ENCODE data around the gene NOS1AP. TPM values are rescaled to one million over a fixed set of nuclear protein-coding genes. Genes with fewer than 3 reads are reported as not detected.
A peak's percentile ranks its signal among the peaks of the same experiment; 100 is the strongest.

The NOS1AP gene
- polyA plus RNA-seq, 3 donors = 8.9 to 10.2 (median 9.0) TPM

GRCh38 chr1:162135271-162135775, 65.8 kb downstream of the NOS1AP start:
- DNase-seq (ENCODE audit: low read depth in 3 of 3, low spot score in 2 of 3) = no peak

- no peak for DNase-seq (ENCODE audit: low read depth in 3 of 3, low spot score in 2 of 3)
Observed at GRCh38 chr1:162136760-162137159, 67.3 kb downstream of the NOS1AP start.

GRCh38 chr1:162137179-162137960, 67.9 kb downstream of the NOS1AP start:
- no peak for DNase-seq (ENCODE audit: low read depth in 3 of 3, low spot score in 2 of 3)

- no peak for DNase-seq (ENCODE audit: low read depth in 3 of 3, low spot score in 2 of 3)
Observed at GRCh38 chr1:162138112-162138511, 68.6 kb downstream of the NOS1AP start.

- DNase-seq (ENCODE audit: low read depth in 3 of 3, low spot score in 2 of 3) = no peak
Observed at GRCh38 chr1:162138599-162139181, 69.2 kb downstream of the NOS1AP start.

GRCh38 chr1:162139211-162139610, 69.7 kb downstream of the NOS1AP start:
- DNase-seq (ENCODE audit: low read depth in 3 of 3, low spot score in 2 of 3) = no peak

- DNase-seq (ENCODE audit: low read depth in 3 of 3, low spot score in 2 of 3) = no peak
Observed at GRCh38 chr1:162141281-162142054, 72.0 kb downstream of the NOS1AP start.

- no peak for DNase-seq (ENCODE audit: low read depth in 3 of 3, low spot score in 2 of 3)
Observed at GRCh38 chr1:162142968-162143367, 73.5 kb downstream of the NOS1AP start.

- DNase-seq (ENCODE audit: low read depth in 3 of 3, low spot score in 2 of 3) = no peak
Observed at GRCh38 chr1:162144268-162144667, 74.8 kb downstream of the NOS1AP start.

GRCh38 chr1:162144853-162145252, 75.4 kb downstream of the NOS1AP start:
- DNase-seq (ENCODE audit: low read depth in 3 of 3, low spot score in 2 of 3) = no peak

GRCh38 chr1:162145280-162145965, 75.9 kb downstream of the NOS1AP start:
- peak in 2 of 3 donors; percentile 33 to 50 for DNase-seq (ENCODE audit: low read depth in 3 of 3, low spot score in 2 of 3)

GRCh38 chr1:162145966-162146696, 76.6 kb downstream of the NOS1AP start:
- no peak for DNase-seq (ENCODE audit: low read depth in 3 of 3, low spot score in 2 of 3)

GRCh38 chr1:162147760-162148159, 78.3 kb downstream of the NOS1AP start:
- DNase-seq (ENCODE audit: low read depth in 3 of 3, low spot score in 2 of 3) = no peak

- no peak for DNase-seq (ENCODE audit: low read depth in 3 of 3, low spot score in 2 of 3)
Observed at GRCh38 chr1:162150112-162150511, 80.6 kb downstream of the NOS1AP start.

GRCh38 chr1:162151900-162152829, 82.7 kb downstream of the NOS1AP start:
- DNase-seq (ENCODE audit: low read depth in 3 of 3, low spot score in 2 of 3) = no peak

- DNase-seq (ENCODE audit: low read depth in 3 of 3, low spot score in 2 of 3) = no peak
Observed at GRCh38 chr1:162153374-162153773, 83.9 kb downstream of the NOS1AP start.

- DNase-seq (ENCODE audit: low read depth in 3 of 3, low spot score in 2 of 3) = no peak
Observed at GRCh38 chr1:162157469-162157868, 88.0 kb downstream of the NOS1AP start.

- no peak for DNase-seq (ENCODE audit: low read depth in 3 of 3, low spot score in 2 of 3)
Observed at GRCh38 chr1:162158624-162159271, 89.3 kb downstream of the NOS1AP start.

- DNase-seq (ENCODE audit: low read depth in 3 of 3, low spot score in 2 of 3) = no peak
Observed at GRCh38 chr1:162159515-162159914, 90.0 kb downstream of the NOS1AP start.

Data from right renal cortex interstitium (tissue), 3 donors.